NAMALWA (cell line): ENCODE data around the gene BUD31.
"Not testable (repeated sequence)": the region's sequence is repeated elsewhere in the genome, so short reads cannot be mapped to it uniquely, and the experiment has no call there.

ENCODE experiments used
- DNase-seq: peaks from one replicate; pipeline ENCODE4 v3.0.0-alpha.2; 2015; ENCODE audit warnings: low spot score

Gene BUD31

GRCh38 chr7:99380823-99381663 lies 27.7 kb upstream of the BUD31 start:
- DNase-seq: peak; percentile 90

- DNase-seq: no peak
These were observed 27.1 kb upstream of the BUD31 start for GRCh38 chr7:99381664-99382075.

GRCh38 chr7:99383203-99383602 lies 25.6 kb upstream of the BUD31 start:
- no peak for DNase-seq

- no peak for DNase-seq
These were observed 24.9 kb upstream of the BUD31 start for GRCh38 chr7:99383791-99384370.

GRCh38 chr7:99384523-99384922 lies 24.2 kb upstream of the BUD31 start:
- DNase-seq: no peak

GRCh38 chr7:99385564-99385963 lies 23.2 kb upstream of the BUD31 start:
- no peak for DNase-seq

- DNase-seq: peak; percentile 83
These were observed 22.1 kb upstream of the BUD31 start for GRCh38 chr7:99386584-99387238.

GRCh38 chr7:99387239-99387635 lies 21.5 kb upstream of the BUD31 start:
- not testable (repeated sequence) for DNase-seq

- DNase-seq: no peak
These were observed 20.9 kb upstream of the BUD31 start for GRCh38 chr7:99387912-99388311.

- DNase-seq: no peak
These were observed 19.0 kb upstream of the BUD31 start for GRCh38 chr7:99389772-99390171.

- DNase-seq: no peak
These were observed 17.7 kb upstream of the BUD31 start for GRCh38 chr7:99390941-99391602.

GRCh38 chr7:99392046-99392445 lies 16.7 kb upstream of the BUD31 start:
- DNase-seq: no peak

- DNase-seq: no peak
These were observed 16.0 kb upstream of the BUD31 start for GRCh38 chr7:99392659-99393354.

- no peak for DNase-seq
These were observed 15.2 kb upstream of the BUD31 start for GRCh38 chr7:99393355-99394187.

- no peak for DNase-seq
These were observed 14.6 kb upstream of the BUD31 start for GRCh38 chr7:99394188-99394502.

- DNase-seq: no peak
These were observed 13.0 kb upstream of the BUD31 start for GRCh38 chr7:99395616-99396327.

GRCh38 chr7:99396418-99397296 lies 12.1 kb upstream of the BUD31 start:
- DNase-seq: no peak

GRCh38 chr7:99397297-99397983 lies 11.3 kb upstream of the BUD31 start:
- no peak for DNase-seq

- DNase-seq: no peak
These were observed 9.8 kb upstream of the BUD31 start for GRCh38 chr7:99398891-99399445.
